K562 (cell line): Measurements from ENCODE around the gene MED28. TPM values are rescaled to one million over a fixed set of nuclear protein-coding genes. Genes with fewer than 3 reads are reported as not detected.

Experiments used
- ATAC-seq: fragments of 200-7000 bp; cut with Tn5 transposase; 3 replicates; pipeline ENCODE4 v1.9.1; 2020; ENCODE audit warnings: moderate library complexity
- BruUV-seq: library from RNA; stranded (reverse); fragments of 400-500 nt; replicated peaks from 2 replicates; lab custom pipeline; 2021; lab: Mats Ljungman, UMichigan
- CTCF ChIA-PET: fragments of 300-600 bp; formaldehyde crosslinking; extraction: SDS; loops from one replicate; lab custom pipeline; 2021; ENCODE audit warnings: low intra/inter-chr PET ratio; lab: Yijun Ruan, JAX
- POLR2A ChIA-PET: fragments of 300-600, 350-650 bp; sonication (Branson Sonifier 250); formaldehyde crosslinking; extraction: SDS; loops from one replicate; lab custom pipeline; 2021; ENCODE audit warnings: antibody characterized with exemption, inconsistent platforms; lab: Yijun Ruan, JAX
- DNase-seq, 4 experiments: peaks; one replicate each; pipeline versions ENCODE4 v3.0.0 to v3.0.0-alpha.2; 2011 to 2018; ENCODE audit warnings: low spot score in 3 of 4, mixed read lengths in 3 of 4; ENCODE audit errors: extremely low read depth in 1 of 4
- FAIRE-seq: peaks from 2 replicates; lab custom pipeline; 2011; peaks lifted over from hg19 to GRCh38; lab: Jason Lieb, UNC
- H2AFZ ChIP-seq: 2 replicates; pipeline ENCODE4 v1.6.0; 2011; ENCODE audit warnings: low read depth, low read length, control low read depth, inconsistent platforms
- H3K27ac ChIP-seq: fragments of 200-600 bp; 3 replicates; pipeline ENCODE4 v1.8.0; 2011; ENCODE audit warnings: low read depth, mild to moderate bottlenecking, control low read depth, inconsistent platforms, low read length, moderate library complexity, mixed read lengths; ENCODE audit errors: extremely low read depth
- H3K27me3 ChIP-seq, 2 experiments: fragments of 300-600 bp in 1 of 2; 2 replicates in 1 of 2; 3 replicates in 1 of 2; pipeline versions ENCODE4 v1.6.0 to v1.8.0; 2011; ENCODE audit warnings: inconsistent platforms in 2 of 2, low read length in 2 of 2, mild to moderate bottlenecking in 1 of 2, mixed read lengths in 1 of 2, moderate library complexity in 1 of 2; ENCODE audit not compliant: control insufficient read depth in 2 of 2, insufficient read depth in 2 of 2
- H3K36me3 ChIP-seq: fragments of 300-600 bp; 3 replicates; pipeline ENCODE4 v1.8.0; 2011; ENCODE audit warnings: mild to moderate bottlenecking, low read length, inconsistent platforms; ENCODE audit not compliant: control insufficient read depth, insufficient read depth
- H3K4me1 ChIP-seq, 2 experiments: fragments of 200-600 bp in 1 of 2; replicated peaks in 1 of 2; 2 replicates in 1 of 2; 3 replicates in 1 of 2; pipeline versions ENCODE4 v1.5.1 to v1.8.0; 2011; ENCODE audit warnings: inconsistent platforms in 2 of 2, low read length in 2 of 2, mild to moderate bottlenecking in 1 of 2, mixed read lengths in 1 of 2, moderate library complexity in 1 of 2; ENCODE audit not compliant: control insufficient read depth in 2 of 2, insufficient read depth in 2 of 2
- H3K4me2 ChIP-seq: 2 replicates; pipeline ENCODE4 v1.6.1; 2011; ENCODE audit warnings: low read length, control low read depth, inconsistent platforms, mixed read lengths; ENCODE audit not compliant: insufficient read depth
- H3K4me3 ChIP-seq: fragments of 200-600 bp; sonication (generic), shearing (Covaris generic); 2 replicates; pipeline ENCODE4 v1.5.1; 2016; ENCODE audit warnings: control low read depth, inconsistent platforms
- H3K79me2 ChIP-seq: fragments of 200-600 bp; 3 replicates; pipeline ENCODE4 v1.8.0; 2011; ENCODE audit warnings: low read length, inconsistent platforms; ENCODE audit not compliant: control insufficient read depth, insufficient read depth
- H3K9ac ChIP-seq, 2 experiments: 2 replicates each; pipeline versions ENCODE4 v1.6.0 to v1.6.1; 2011; ENCODE audit warnings: low read depth in 2 of 2, low read length in 2 of 2, control low read depth in 1 of 2, inconsistent platforms in 1 of 2, mild to moderate bottlenecking in 1 of 2, mixed read lengths in 1 of 2; ENCODE audit not compliant: insufficient read depth in 1 of 2
- H3K9me1 ChIP-seq: one replicate; pipeline ENCODE4 v1.6.0; 2011; ENCODE audit warnings: inconsistent platforms, mild to moderate bottlenecking, low read length, moderate library complexity; ENCODE audit not compliant: control insufficient read depth, insufficient read depth
- H3K9me3 ChIP-seq: replicated peaks from 2 replicates; pipeline ENCODE4 v1.5.1; 2011; ENCODE audit warnings: low read depth, low read length, inconsistent platforms; ENCODE audit not compliant: control insufficient read depth, insufficient read depth
- H4K20me1 ChIP-seq: replicated peaks from 2 replicates; pipeline ENCODE4 v1.6.1; 2011; ENCODE audit warnings: low read length, inconsistent platforms, mixed read lengths; ENCODE audit not compliant: control insufficient read depth, insufficient read depth
- EP400 ChIP-seq: fragments of 450-650 bp; IDR thresholded peaks from 2 replicates; pipeline ENCODE4 v1.6.1; 2017; ENCODE audit warnings: antibody characterized with exemption, mild to moderate bottlenecking, moderate library complexity
- FOXJ3 ChIP-seq: sonication (generic); formaldehyde crosslinking; IDR thresholded peaks from 2 replicates; pipeline ENCODE4 v1.4.0; 2020; ENCODE audit warnings: mild to moderate bottlenecking, missing genetic modification reagents
- HMBOX1 ChIP-seq: sonication (generic); IDR thresholded peaks from 2 replicates; pipeline ENCODE4 v1.6.1; 2016
- VEZF1 ChIP-seq: fragments of 200-800 bp; sonication (Bioruptor generic); IDR thresholded peaks from 2 replicates; pipeline ENCODE4 v1.6.1; 2017; ENCODE audit warnings: missing genetic modification characterization, missing compliant biosample characterization
- ZNF24 ChIP-seq: fragments of 450-650 bp; IDR thresholded peaks from 2 replicates; pipeline ENCODE4 v1.6.1; 2016
- ZNF518B ChIP-seq: fragments of 250-450 bp; sonication (Bioruptor Pico); IDR thresholded peaks from 2 replicates; pipeline ENCODE4 v1.5.0; 2021; ENCODE audit warnings: mild to moderate bottlenecking, moderate library complexity
- WGBS: fragments of 100-300 bp; shearing (Covaris generic); methylation state at CpG from one replicate; pipeline ENCODE4 v1.1.6; 2016; ENCODE audit warnings: low coverage, mixed read lengths; ENCODE audit not compliant: insufficient coverage; ENCODE audit errors: missing lambda C conversion rate; 5-methylcytosine and 5-hydroxymethylcytosine counted together
- in situ Hi-C: fragments of 300-500 bp; cut with MboI; formaldehyde crosslinking; loops from 4 replicates; pipeline ENCODE4 v1.15.0; 2018; ENCODE audit warnings: inconsistent platforms, mixed read lengths
- intact Hi-C: fragments of 100-400 bp; cut with micrococcal nuclease; formaldehyde crosslinking; loops from 2 replicates; pipeline ENCODE4 v1.14.2; 2022
- polyA plus RNA-seq, 8 experiments: library from polyadenylated mRNA; depleted of rRNA in 4 of 8; stranded (reverse) in 5 of 8; unstranded in 3 of 8; fragments of >200 nt; fragmentation: Nextera tagmentation in 2 of 8; fragmentation: Illumina TruSeq in 1 of 8; extraction: Ambion mirVana in 2 of 8; extraction: Trizol in 1 of 8; gene quantifications; 2 replicates each; pipeline versions ENCODE4 v1.2.1 to v1.2.3, GENCODE V29; 2011 to 2014; ENCODE audit warnings: inconsistent platforms in 1 of 8, missing spikeins in 1 of 8
- total RNA-seq, 7 experiments: library from RNA; depleted of rRNA in 6 of 7; stranded (reverse); fragments of >200 nt in 6 of 7; fragmentation: Illumina TruSeq in 2 of 7; extraction: Trizol in 2 of 7; gene quantifications; 2 replicates each; pipeline versions ENCODE4 v1.2.1 to v1.2.3, GENCODE V29; 2011 to 2021; ENCODE audit warnings: low replicate concordance in 1 of 7

Gene MED28
- total and polyA plus RNA-seq, 9 of the 15 experiments (the other 6 are each of a cell fraction or from before 2014, with no cell fraction given): 15.5 to 93.8 (median 50.5) TPM

- in situ Hi-C loops (no loop called here), intact Hi-C loops (loop anchor here (1.0 to 2.0 kb wide), 2 partner anchors 37 to 64 kb away; partner anchors contain the start of genes MED28 and QDPR)
- H3K27ac ChIP-seq: peak within 1 kb of the TSS; percentile 85
- peaks cover 28% of the 10 kb centered on the region for H3K36me3 ChIP-seq
- CTCF ChIA-PET: no interaction called here
- no peaks in the 10 kb centered on the region for H3K9me3 ChIP-seq
- FAIRE-seq (peak; percentile 94), ATAC-seq (peak; percentile 96), DNase-seq (peak; percentile 95 to 96 (median 96))
- peaks cover 24% of the 10 kb centered on the region for H3K79me2 ChIP-seq
- H3K9me1 ChIP-seq: no peaks in the 10 kb centered on the region
- H3K4me3 ChIP-seq: peak within 1 kb of the TSS; percentile 94
- H3K4me2 ChIP-seq: peak within 1 kb of the TSS; percentile 86
- POLR2A ChIA-PET: interaction anchor here (0.8 to 1.3 kb wide), 4 partner anchors 10 to 40 kb away, joined by 3 to 6 read pairs (median 3); no protein-coding TSS in a partner anchor
- H2AFZ ChIP-seq: peak within 1 kb of the TSS; percentile 96
- peak within 1 kb of the TSS; percentile 84 to 95 for H3K9ac ChIP-seq
- BruUV-seq: no TSS peak
- no peaks in the 10 kb centered on the region for H3K27me3 ChIP-seq
- H3K4me1 ChIP-seq: peaks cover 6 to 10% of the 10 kb centered on the region in 2 experiments; a peak in 4 of 5 replicates
- under 1% methylated on average over 68 of the region's 91 CpGs for WGBS
- no peaks in the 10 kb centered on the region for H4K20me1 ChIP-seq
- 0 out of 2 replicates have a peak, but pooled peaks have one; percentile 8 for TF ChIP-seq ZNF24
- TF ChIP-seq VEZF1 (CRISPR knock-in tag): peak; percentile 96
- TF ChIP-seq ZNF518B (CRISPR knock-in tag): no peak
- no peak for TF ChIP-seq HMBOX1
- TF ChIP-seq FOXJ3 (CRISPR knock-in tag): no peak
- TF ChIP-seq EP400: peak; percentile 75; the same call in 1 of the 2 replicates
Measured at GRCh38 chr4:17576932-17577664, 37.3 kb upstream of the MED28 start, which contains the start of gene LAP3. LAP3 (plus strand) TSS chr4:17577198; CDS start chr4:17577466, 268 bp downstream.
